Activated CD4-positive, alpha-beta T cell treated with anti-CD3 and anti-CD28 coated beads, Interleukin-2, amount 10 ng/mL, durations not matched to agents 7 days and 5 days (primary cell): ENCODE results near the gene SLC35F3. TPM values are rescaled to one million over a fixed set of nuclear protein-coding genes. Genes with fewer than 3 reads are reported as not detected.

ENCODE experiments used
- CTCF ChIA-PET: fragments of 350-600 bp; sonication (Branson Sonifier 250); formaldehyde crosslinking; loops from one replicate; lab custom pipeline; 2021; ENCODE audit warnings: antibody characterized with exemption; lab: Charles Lee
- POLR2A ChIA-PET: fragments of 350-600 bp; sonication (Branson Sonifier 250); formaldehyde crosslinking; loops from one replicate; lab custom pipeline; 2021; ENCODE audit warnings: antibody characterized with exemption; lab: Charles Lee
- DNase-seq: peaks from one replicate; pipeline ENCODE4 v3.0.0-alpha.2; 2020
- H3K27ac Mint-ChIP-seq: one replicate; pipeline ENCODE4 v1.8.0; 2021; ENCODE audit warnings: mild to moderate bottlenecking, moderate library complexity, mixed read lengths
- H3K27me3 Mint-ChIP-seq: one replicate; pipeline ENCODE4 v1.8.0; 2021; ENCODE audit warnings: mixed read lengths
- H3K36me3 Mint-ChIP-seq: one replicate; pipeline ENCODE4 v1.8.0; 2021; ENCODE audit warnings: low read depth, mixed read lengths
- H3K4me1 Mint-ChIP-seq: one replicate; pipeline ENCODE4 v1.8.0; 2021; ENCODE audit warnings: mixed read lengths
- H3K4me3 Mint-ChIP-seq: one replicate; pipeline ENCODE4 v1.8.0; 2021; ENCODE audit warnings: mild to moderate bottlenecking, moderate library complexity, mixed read lengths
- H3K9me3 Mint-ChIP-seq: one replicate; pipeline ENCODE4 v1.8.0; 2021; ENCODE audit warnings: mixed read lengths
- total RNA-seq, 2 experiments: library from RNA; stranded (reverse); gene quantifications; one replicate each; pipeline ENCODE4 v1.2.3, GENCODE V29; 2021

The SLC35F3 gene
- total RNA-seq, 2 experiments from 2014 or later, result 5.9 to 6.5 TPM

GRCh38 chr1:234022302-234022701 lies 117.8 kb downstream of the SLC35F3 start:
- Mint-ChIP-seq H3K36me3 (no peaks in the 10 kb centered on the region), H3K4me1 (no peaks in the 10 kb centered on the region), H3K27ac (no peak overlapping the region), H3K27me3 (peaks cover 2% of the 10 kb centered on the region), H3K9me3 (no peaks in the 10 kb centered on the region), H3K4me3 (no peak overlapping the region)
- POLR2A ChIA-PET, result no interaction called here
- CTCF ChIA-PET, result no interaction called here
- DNase-seq, result no peak

- DNase-seq, result no peak
- ChIA-PET CTCF (no interaction called here), POLR2A (no interaction called here)
- Mint-ChIP-seq H3K4me3 (no peak overlapping the region), H3K27ac (no peak overlapping the region), H3K9me3 (no peaks in the 10 kb centered on the region), H3K36me3 (no peaks in the 10 kb centered on the region), H3K27me3 (peaks cover 4% of the 10 kb centered on the region), H3K4me1 (no peaks in the 10 kb centered on the region)
Observed at GRCh38 chr1:234039603-234040002, 135.1 kb downstream of the SLC35F3 start.

- H3K36me3 Mint-ChIP-seq, result no peaks in the 10 kb centered on the region
- H3K27ac Mint-ChIP-seq, result no peak overlapping the region
- CTCF ChIA-PET, result no interaction called here
- no peaks in the 10 kb centered on the region for H3K9me3 Mint-ChIP-seq
- DNase-seq, result no peak
- no peaks in the 10 kb centered on the region for H3K4me1 Mint-ChIP-seq
- H3K27me3 Mint-ChIP-seq, result peaks cover 4% of the 10 kb centered on the region
- POLR2A ChIA-PET, result no interaction called here
- no peak overlapping the region for H3K4me3 Mint-ChIP-seq
Observed at GRCh38 chr1:234040446-234041317, 136.2 kb downstream of the SLC35F3 start.

- no peaks in the 10 kb centered on the region for H3K9me3 Mint-ChIP-seq
- ChIA-PET POLR2A (no interaction called here), CTCF (interaction anchor here (0.6 kb wide), 1 partner anchor 752 kb away, joined by 3 read pairs; no protein-coding TSS in a partner anchor)
- no peaks in the 10 kb centered on the region for H3K4me1 Mint-ChIP-seq
- DNase-seq, result no peak
- H3K27ac Mint-ChIP-seq, result no peak overlapping the region
- H3K27me3 Mint-ChIP-seq, result peaks cover 11% of the 10 kb centered on the region
- no peak overlapping the region for H3K4me3 Mint-ChIP-seq
- no peaks in the 10 kb centered on the region for H3K36me3 Mint-ChIP-seq
Observed at GRCh38 chr1:234044079-234044478, 139.6 kb downstream of the SLC35F3 start.

- peaks cover 13% of the 10 kb centered on the region for H3K27me3 Mint-ChIP-seq
Observed at GRCh38 chr1:234047123-234047522, 142.6 kb downstream of the SLC35F3 start.

GRCh38 chr1:234062166-234062565 lies 157.7 kb downstream of the SLC35F3 start:
- Mint-ChIP-seq H3K9me3 (no peaks in the 10 kb centered on the region), H3K36me3 (no peaks in the 10 kb centered on the region), H3K4me1 (no peaks in the 10 kb centered on the region), H3K4me3 (no peak overlapping the region), H3K27ac (no peak overlapping the region), H3K27me3 (peaks cover 2% of the 10 kb centered on the region)
- no peak for DNase-seq
- ChIA-PET POLR2A (no interaction called here), CTCF (interaction anchor here (0.6 to 1.0 kb wide), 2 partner anchors 74 to 1953 kb away, joined by 3 read pairs; no protein-coding TSS in a partner anchor)

More at GRCh38 chr1:234047123-234047522, 142.6 kb downstream of the SLC35F3 start:
- ChIA-PET CTCF (no interaction called here), POLR2A (no interaction called here)
- no peaks in the 10 kb centered on the region for H3K9me3 Mint-ChIP-seq
- H3K36me3 Mint-ChIP-seq, result no peaks in the 10 kb centered on the region
- no peak overlapping the region for H3K4me3 Mint-ChIP-seq
- H3K27ac Mint-ChIP-seq, result no peak overlapping the region
- H3K4me1 Mint-ChIP-seq, result no peaks in the 10 kb centered on the region
- DNase-seq, result no peak

- H3K27me3 Mint-ChIP-seq, result peaks cover 2% of the 10 kb centered on the region
- ChIA-PET CTCF (interaction anchor here (1.1 to 1.7 kb wide), 2 partner anchors 10 to 625 kb away, joined by 3 to 5 read pairs; no protein-coding TSS in a partner anchor), POLR2A (interaction anchor here (0.6 kb wide), 1 partner anchor 135 kb away, joined by 4 read pairs; no protein-coding TSS in a partner anchor)
- H3K9me3 Mint-ChIP-seq, result no peaks in the 10 kb centered on the region
- H3K27ac Mint-ChIP-seq, result no peak overlapping the region
- DNase-seq, result peak; percentile 65
- no peaks in the 10 kb centered on the region for H3K4me1 Mint-ChIP-seq
- H3K36me3 Mint-ChIP-seq, result no peaks in the 10 kb centered on the region
- H3K4me3 Mint-ChIP-seq, result no peak overlapping the region
Observed at GRCh38 chr1:234065794-234066447, 161.4 kb downstream of the SLC35F3 start.

- Mint-ChIP-seq H3K27ac (no peak overlapping the region), H3K36me3 (no peaks in the 10 kb centered on the region), H3K27me3 (no peaks in the 10 kb centered on the region), H3K9me3 (no peaks in the 10 kb centered on the region), H3K4me3 (no peak overlapping the region), H3K4me1 (no peaks in the 10 kb centered on the region)
- CTCF ChIA-PET, result interaction anchor here (0.6 to 1.7 kb wide), 2 partner anchors 8 to 1400 kb away, joined by 3 to 5 read pairs; no protein-coding TSS in a partner anchor
- DNase-seq, result no peak
- POLR2A ChIA-PET, result no interaction called here
Observed at GRCh38 chr1:234067581-234068337, 163.3 kb downstream of the SLC35F3 start.

- ChIA-PET POLR2A (no interaction called here), CTCF (no interaction called here)
- H3K27ac Mint-ChIP-seq, result no peak overlapping the region
- H3K36me3 Mint-ChIP-seq, result no peaks in the 10 kb centered on the region
- no peak overlapping the region for H3K4me3 Mint-ChIP-seq
- H3K9me3 Mint-ChIP-seq, result no peaks in the 10 kb centered on the region
- H3K27me3 Mint-ChIP-seq, result peaks cover 5% of the 10 kb centered on the region
- no peaks in the 10 kb centered on the region for H3K4me1 Mint-ChIP-seq
- DNase-seq, result no peak
Observed at GRCh38 chr1:234069760-234070159, 165.3 kb downstream of the SLC35F3 start.

GRCh38 chr1:234072793-234073192 lies 168.3 kb downstream of the SLC35F3 start:
- Mint-ChIP-seq H3K27ac (no peak overlapping the region), H3K4me1 (no peaks in the 10 kb centered on the region), H3K4me3 (no peak overlapping the region), H3K36me3 (no peaks in the 10 kb centered on the region), H3K9me3 (no peaks in the 10 kb centered on the region), H3K27me3 (peaks cover 6% of the 10 kb centered on the region)
- no peak for DNase-seq
- ChIA-PET CTCF (no interaction called here), POLR2A (no interaction called here)

GRCh38 chr1:234078143-234078542 lies 173.7 kb downstream of the SLC35F3 start:
- POLR2A ChIA-PET, result no interaction called here
- DNase-seq, result no peak
- peaks cover 24% of the 10 kb centered on the region for H3K27me3 Mint-ChIP-seq
- CTCF ChIA-PET, result no interaction called here
- H3K4me1 Mint-ChIP-seq, result no peaks in the 10 kb centered on the region
- no peak overlapping the region for H3K4me3 Mint-ChIP-seq
- no peaks in the 10 kb centered on the region for H3K36me3 Mint-ChIP-seq
- H3K9me3 Mint-ChIP-seq, result no peaks in the 10 kb centered on the region
- no peak overlapping the region for H3K27ac Mint-ChIP-seq

- no peaks in the 10 kb centered on the region for H3K36me3 Mint-ChIP-seq
- POLR2A ChIA-PET, result no interaction called here
- no peaks in the 10 kb centered on the region for H3K4me1 Mint-ChIP-seq
- CTCF ChIA-PET, result no interaction called here
- H3K9me3 Mint-ChIP-seq, result no peaks in the 10 kb centered on the region
- peaks cover 30% of the 10 kb centered on the region for H3K27me3 Mint-ChIP-seq
- no peak for DNase-seq
- H3K4me3 Mint-ChIP-seq, result no peak overlapping the region
- no peak overlapping the region for H3K27ac Mint-ChIP-seq
Observed at GRCh38 chr1:234079896-234080295, 175.4 kb downstream of the SLC35F3 start.
